Neural crest cell (in vitro differentiated cells): ENCODE data around the gene INS. TPM values are rescaled to one million over a fixed set of nuclear protein-coding genes. Genes with fewer than 3 reads are reported as not detected.

Experiments
- DNase-seq: peaks from one replicate; pipeline ENCODE4 v3.0.0; 2021; ENCODE audit warnings: low read depth, mixed read lengths, low spot score
- H3K27ac Mint-ChIP-seq: one replicate; pipeline ENCODE4 v1.8.0; 2021; ENCODE audit warnings: mild to moderate bottlenecking, mixed read lengths; ENCODE audit not compliant: unreplicated experiment
- H3K27me3 Mint-ChIP-seq: 2 replicates; pipeline ENCODE4 v1.8.0; 2021; ENCODE audit warnings: low read depth, mild to moderate bottlenecking, mixed read lengths
- H3K36me3 Mint-ChIP-seq: 2 replicates; pipeline ENCODE4 v1.8.0; 2021; ENCODE audit warnings: low read depth, mild to moderate bottlenecking, mixed read lengths
- H3K4me1 Mint-ChIP-seq: 2 replicates; pipeline ENCODE4 v1.8.0; 2021; ENCODE audit warnings: mixed read lengths
- H3K4me3 Mint-ChIP-seq: one replicate; pipeline ENCODE4 v1.8.0; 2021; ENCODE audit warnings: mild to moderate bottlenecking, mixed read lengths
- H3K9me3 Mint-ChIP-seq: 2 replicates; pipeline ENCODE4 v1.8.0; 2021; ENCODE audit warnings: mixed read lengths
- total RNA-seq: library from RNA; stranded (reverse); gene quantifications from 2 replicates; pipeline ENCODE4 v1.2.1, GENCODE V29; 2021
- TF ChIP-seq, protein P1 (sequence below): fragments of 200-600 bp; sonication (generic); conservative IDR thresholded peaks from 2 replicates; pipeline ENCODE4 v1.5.0; 2021; ENCODE audit warnings: antibody characterized with exemption, mild to moderate bottlenecking

Gene INS
- total RNA-seq, 1 donor from 2014 or later: not detected

GRCh38 chr11:2134022-2135010 lies 26.7 kb downstream of the INS start:
- Mint-ChIP-seq H3K27me3 (peaks cover 59% of the 10 kb centered on the region), H3K27ac (no peak overlapping the region)
- DNase-seq: no peak

DNA sequence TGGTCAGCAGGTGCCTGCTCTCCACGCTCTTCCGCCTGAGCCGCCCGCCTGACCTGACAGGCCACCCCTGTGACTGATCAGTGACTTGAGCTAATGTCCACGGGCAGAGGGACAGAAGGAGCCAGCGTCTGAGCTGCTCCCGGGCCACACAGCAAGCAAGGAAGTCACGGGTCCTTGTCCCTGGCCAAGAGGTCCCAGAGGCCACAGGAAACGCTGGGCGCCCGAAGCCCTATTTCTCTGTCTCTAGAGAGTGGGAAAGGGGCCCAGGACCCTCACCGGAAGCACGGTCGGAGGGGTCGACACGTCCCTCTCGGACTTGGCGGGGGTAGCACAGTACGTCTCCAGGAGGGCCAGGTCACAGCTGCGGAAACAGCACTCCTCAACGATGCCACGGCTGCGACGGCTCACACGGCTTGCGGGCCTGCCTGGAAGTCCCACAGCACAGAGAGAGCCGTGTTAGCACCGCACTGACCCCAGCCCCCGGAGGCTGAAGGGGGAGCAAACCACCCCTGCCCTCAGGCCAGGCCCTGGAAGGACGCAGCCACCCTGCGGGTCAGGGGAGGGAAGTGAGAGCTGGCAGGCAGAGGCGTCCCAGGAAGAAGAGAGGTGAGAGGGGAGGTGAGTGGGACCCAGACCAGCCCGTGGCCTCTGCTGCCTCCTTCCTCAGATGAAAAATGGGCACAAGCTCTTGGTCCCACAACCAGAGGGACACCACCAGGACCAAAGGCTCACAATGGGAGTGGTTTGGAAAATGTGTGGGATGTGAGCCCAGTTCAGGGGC lies 27.6 kb downstream of the INS start:
- Mint-ChIP-seq H3K27ac (no peak overlapping the region), H3K4me1 (peaks cover 11% of the 10 kb centered on the region), H3K27me3 (peaks cover 61% of the 10 kb centered on the region), H3K4me3 (peak overlapping the region; percentile 47), H3K9me3 (no peaks in the 10 kb centered on the region), H3K36me3 (no peaks in the 10 kb centered on the region)
- no peak for DNase-seq
- TF ChIP-seq, protein P1, sequence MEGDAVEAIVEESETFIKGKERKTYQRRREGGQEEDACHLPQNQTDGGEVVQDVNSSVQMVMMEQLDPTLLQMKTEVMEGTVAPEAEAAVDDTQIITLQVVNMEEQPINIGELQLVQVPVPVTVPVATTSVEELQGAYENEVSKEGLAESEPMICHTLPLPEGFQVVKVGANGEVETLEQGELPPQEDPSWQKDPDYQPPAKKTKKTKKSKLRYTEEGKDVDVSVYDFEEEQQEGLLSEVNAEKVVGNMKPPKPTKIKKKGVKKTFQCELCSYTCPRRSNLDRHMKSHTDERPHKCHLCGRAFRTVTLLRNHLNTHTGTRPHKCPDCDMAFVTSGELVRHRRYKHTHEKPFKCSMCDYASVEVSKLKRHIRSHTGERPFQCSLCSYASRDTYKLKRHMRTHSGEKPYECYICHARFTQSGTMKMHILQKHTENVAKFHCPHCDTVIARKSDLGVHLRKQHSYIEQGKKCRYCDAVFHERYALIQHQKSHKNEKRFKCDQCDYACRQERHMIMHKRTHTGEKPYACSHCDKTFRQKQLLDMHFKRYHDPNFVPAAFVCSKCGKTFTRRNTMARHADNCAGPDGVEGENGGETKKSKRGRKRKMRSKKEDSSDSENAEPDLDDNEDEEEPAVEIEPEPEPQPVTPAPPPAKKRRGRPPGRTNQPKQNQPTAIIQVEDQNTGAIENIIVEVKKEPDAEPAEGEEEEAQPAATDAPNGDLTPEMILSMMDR: no peak

More at GRCh38 chr11:2134022-2135010, 26.7 kb downstream of the INS start:
- Mint-ChIP-seq H3K9me3 (no peaks in the 10 kb centered on the region), H3K4me3 (no peak overlapping the region), H3K36me3 (no peaks in the 10 kb centered on the region), H3K4me1 (peaks cover 11% of the 10 kb centered on the region)
- TF ChIP-seq, protein P1: no peak

GRCh38 chr11:2132874-2133240 lies 28.2 kb downstream of the INS start:
- H3K9me3 Mint-ChIP-seq: no peaks in the 10 kb centered on the region
- H3K4me1 Mint-ChIP-seq: peaks cover 11% of the 10 kb centered on the region
- H3K27ac Mint-ChIP-seq: no peak overlapping the region
- TF ChIP-seq, protein P1: no peak
- H3K27me3 Mint-ChIP-seq: peaks cover 58% of the 10 kb centered on the region
- no peaks in the 10 kb centered on the region for H3K36me3 Mint-ChIP-seq
- DNase-seq: no peak
- peak overlapping the region; percentile 47 for H3K4me3 Mint-ChIP-seq

DNA sequence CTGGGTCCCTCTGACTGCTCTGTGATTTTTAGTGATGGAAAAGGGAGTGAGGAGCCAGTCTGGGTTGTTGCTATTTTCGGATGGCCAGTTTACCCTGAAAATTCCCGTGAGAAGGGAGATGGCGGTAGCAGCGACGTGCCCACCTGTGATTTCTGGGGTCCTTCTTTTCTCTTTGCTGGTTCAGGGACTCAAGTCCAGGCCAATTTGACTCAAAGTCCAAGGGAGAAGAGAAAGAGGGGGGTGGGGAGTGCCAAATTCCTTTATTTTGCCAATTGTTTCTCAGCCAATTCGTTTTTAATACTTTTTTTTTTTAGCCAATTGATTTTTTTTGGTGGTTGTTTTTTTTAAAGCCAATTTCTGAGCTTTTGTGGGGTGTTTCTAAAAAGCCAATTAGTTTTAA lies 28.8 kb downstream of the INS start:
- peaks cover 11% of the 10 kb centered on the region for H3K4me1 Mint-ChIP-seq
- no peaks in the 10 kb centered on the region for H3K9me3 Mint-ChIP-seq
- H3K27ac Mint-ChIP-seq: no peak overlapping the region
- peaks cover 52% of the 10 kb centered on the region for H3K27me3 Mint-ChIP-seq
- TF ChIP-seq, protein P1: no peak
- no peak for DNase-seq
- no peak overlapping the region for H3K4me3 Mint-ChIP-seq
- no peaks in the 10 kb centered on the region for H3K36me3 Mint-ChIP-seq

- Mint-ChIP-seq H3K4me1 (peaks cover 11% of the 10 kb centered on the region), H3K27ac (peak overlapping the region; percentile 64), H3K36me3 (no peaks in the 10 kb centered on the region), H3K27me3 (peaks cover 46% of the 10 kb centered on the region), H3K4me3 (no peak overlapping the region), H3K9me3 (no peaks in the 10 kb centered on the region)
- no peak for DNase-seq
- TF ChIP-seq, protein P1: no peak
Measured at GRCh38 chr11:2131371-2132236, 29.4 kb downstream of the INS start.
